Measurements from ENCODE around the gene BLM. TPM values are rescaled to one million over a fixed set of nuclear protein-coding genes. Genes with fewer than 3 reads are reported as not detected.

BLM gene
- total RNA-seq, 4 donors from 2014 or later, result 1.3 to 3.4 (median 2.0) TPM

DNA sequence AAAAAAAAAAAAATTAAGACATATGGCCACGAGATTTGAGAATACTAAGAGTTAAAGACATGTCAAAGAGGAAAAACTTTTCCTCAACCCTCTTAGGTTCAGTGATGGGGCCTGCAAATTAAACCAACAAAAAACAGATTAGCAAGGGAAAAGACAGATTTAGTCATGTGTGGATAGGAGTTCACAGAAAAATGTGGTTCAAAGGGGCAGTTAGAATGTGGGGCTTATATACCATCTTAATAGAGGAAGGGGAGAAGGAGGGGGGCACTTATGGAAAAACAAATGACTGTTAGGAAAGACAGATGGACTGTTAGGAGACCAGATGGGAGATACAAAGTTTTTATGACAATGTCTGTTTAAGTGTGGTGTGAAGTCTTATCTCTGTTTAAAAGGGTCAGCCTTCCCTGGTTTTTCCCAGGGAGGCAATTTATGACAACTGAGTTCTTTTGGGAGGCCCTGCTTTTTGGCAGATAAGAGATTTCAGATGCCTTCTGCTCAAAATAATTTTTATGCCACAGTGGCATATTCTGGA is 82.6 kb downstream of the BLM start:
- no peak for DNase-seq
- intact Hi-C loops (cut with DNase I), result no loop called here
- WGBS, 2 donors, result 84 to 92% methylated on average over 1 of the region's 1 CpG

DNA sequence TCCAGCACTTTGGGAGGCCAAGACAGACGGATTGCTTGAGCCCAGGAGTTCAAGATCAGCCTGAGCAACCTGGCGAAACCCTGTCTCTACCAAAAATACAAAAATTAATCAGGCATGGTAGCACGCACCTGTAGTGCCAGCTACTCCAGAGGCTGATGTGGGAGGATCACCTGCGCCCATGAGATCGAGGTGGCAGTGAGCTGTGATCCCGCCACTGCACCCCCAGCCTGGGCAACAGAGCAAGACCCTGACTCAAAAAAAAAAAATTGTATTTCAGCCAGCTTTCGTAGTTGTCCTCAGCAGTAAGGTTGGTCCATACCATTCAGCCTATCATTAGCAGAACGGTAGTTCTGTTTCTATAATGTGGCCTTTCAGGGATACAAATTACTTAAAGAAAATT is 84.7 kb downstream of the BLM start:
- no peaks in the 10 kb centered on the region for H3K4me1 ChIP-seq
- 86 to 90% methylated on average over 8 of the region's 8 CpGs for WGBS, 2 donors
- H3K4me3 ChIP-seq, result no peak overlapping the region
- H3K27ac ChIP-seq, result no peak overlapping the region
- DNase-seq, result no peak
- no peaks in the 10 kb centered on the region for H3K36me3 ChIP-seq
- H3K9me3 ChIP-seq, result no peaks in the 10 kb centered on the region
- TF ChIP-seq POLR2A (IDR thresholded peaks at IDR 0.05), result no peak
- TF ChIP-seq, protein P1, sequence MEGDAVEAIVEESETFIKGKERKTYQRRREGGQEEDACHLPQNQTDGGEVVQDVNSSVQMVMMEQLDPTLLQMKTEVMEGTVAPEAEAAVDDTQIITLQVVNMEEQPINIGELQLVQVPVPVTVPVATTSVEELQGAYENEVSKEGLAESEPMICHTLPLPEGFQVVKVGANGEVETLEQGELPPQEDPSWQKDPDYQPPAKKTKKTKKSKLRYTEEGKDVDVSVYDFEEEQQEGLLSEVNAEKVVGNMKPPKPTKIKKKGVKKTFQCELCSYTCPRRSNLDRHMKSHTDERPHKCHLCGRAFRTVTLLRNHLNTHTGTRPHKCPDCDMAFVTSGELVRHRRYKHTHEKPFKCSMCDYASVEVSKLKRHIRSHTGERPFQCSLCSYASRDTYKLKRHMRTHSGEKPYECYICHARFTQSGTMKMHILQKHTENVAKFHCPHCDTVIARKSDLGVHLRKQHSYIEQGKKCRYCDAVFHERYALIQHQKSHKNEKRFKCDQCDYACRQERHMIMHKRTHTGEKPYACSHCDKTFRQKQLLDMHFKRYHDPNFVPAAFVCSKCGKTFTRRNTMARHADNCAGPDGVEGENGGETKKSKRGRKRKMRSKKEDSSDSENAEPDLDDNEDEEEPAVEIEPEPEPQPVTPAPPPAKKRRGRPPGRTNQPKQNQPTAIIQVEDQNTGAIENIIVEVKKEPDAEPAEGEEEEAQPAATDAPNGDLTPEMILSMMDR (IDR thresholded peaks at IDR 0.05), result no peak
- intact Hi-C loops (cut with DNase I), result no loop called here
- no peaks in the 10 kb centered on the region for H3K27me3 ChIP-seq

More for the DNA sequence above, 82.6 kb downstream of the BLM start:
- Histone ChIP-seq H3K27ac (no peak overlapping the region), H3K36me3 (no peaks in the 10 kb centered on the region), H3K9me3 (no peaks in the 10 kb centered on the region), H3K4me1 (no peaks in the 10 kb centered on the region), H3K4me3 (no peak overlapping the region), H3K27me3 (no peaks in the 10 kb centered on the region)
- TF ChIP-seq, protein P1 (IDR thresholded peaks at IDR 0.05), result no peak
- TF ChIP-seq POLR2A (IDR thresholded peaks at IDR 0.05), result no peak

DNA sequence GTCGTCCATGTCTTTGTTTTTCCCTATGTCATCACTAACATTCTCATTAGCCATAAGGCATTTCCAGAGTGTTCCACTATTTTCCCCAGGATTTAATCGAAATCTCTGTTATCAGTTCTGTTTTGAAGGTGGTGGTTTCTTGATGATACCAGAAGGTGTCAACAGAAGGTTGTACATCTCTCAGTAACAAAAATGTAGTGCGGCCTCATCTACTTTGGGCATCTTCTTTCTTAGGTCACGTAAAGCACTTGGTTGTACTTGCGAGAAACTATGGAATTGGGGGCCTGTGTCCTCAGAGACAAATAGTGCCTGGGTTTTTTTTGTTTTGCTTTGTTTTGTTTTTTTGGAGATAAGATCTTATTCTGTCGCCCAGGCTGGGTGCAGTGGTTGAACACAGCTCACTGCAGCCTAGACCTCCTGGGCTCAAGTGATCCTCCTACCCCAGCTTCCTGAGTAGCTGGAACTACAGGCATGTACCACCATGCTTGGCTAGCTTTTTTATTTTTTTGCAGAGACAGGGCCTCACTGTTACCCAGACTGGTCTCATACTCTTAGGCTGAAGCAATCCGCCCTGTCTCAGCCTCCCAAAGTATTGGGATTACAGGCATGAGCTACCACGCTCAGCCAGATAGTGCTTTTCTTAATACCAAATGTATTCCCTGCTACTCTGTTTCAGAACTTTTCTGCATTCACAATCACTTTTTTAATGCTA is 90.1 kb downstream of the BLM start:
- Histone ChIP-seq H3K9me3 (no peaks in the 10 kb centered on the region), H3K36me3 (no peaks in the 10 kb centered on the region), H3K27ac (no peak overlapping the region), H3K4me1 (peaks cover 0 to 4% (median 0%) of the 10 kb centered on the region in 3 donors), H3K4me3 (no peak overlapping the region), H3K27me3 (no peaks in the 10 kb centered on the region)
- intact Hi-C loops (cut with DNase I), result no loop called here
- TF ChIP-seq, protein P1 (IDR thresholded peaks at IDR 0.05), result no peak
- no peak for TF ChIP-seq POLR2A (IDR thresholded peaks at IDR 0.05)
- DNase-seq, result no peak
- 82 to 90% methylated on average over 8 of the region's 8 CpGs for WGBS, 2 donors

DNA sequence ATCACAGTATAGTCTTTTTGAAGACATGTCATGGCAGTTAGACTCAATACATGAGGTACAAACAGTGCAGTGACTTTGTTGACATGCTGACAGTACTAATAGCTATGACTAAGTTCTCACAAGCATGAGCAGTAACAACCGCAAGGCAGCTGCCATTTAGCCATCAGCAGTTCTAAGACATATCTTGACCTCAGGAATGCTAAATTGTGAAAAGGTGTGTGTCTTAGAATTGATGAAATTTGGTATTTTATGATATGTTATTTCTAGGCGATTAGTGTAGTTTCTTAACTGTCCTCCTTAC is 90.6 kb downstream of the BLM start:
- peaks cover 0 to 9% (median 0%) of the 10 kb centered on the region in 3 donors for H3K4me1 ChIP-seq
- intact Hi-C loops (cut with DNase I), result no loop called here
- 85 to 94% methylated on average over 2 of the region's 2 CpGs for WGBS, 2 donors
- DNase-seq, result no peak
- H3K4me3 ChIP-seq, result no peak overlapping the region
- TF ChIP-seq POLR2A (IDR thresholded peaks at IDR 0.05), result no peak
- TF ChIP-seq, protein P1 (IDR thresholded peaks at IDR 0.05), result no peak
- H3K36me3 ChIP-seq, result no peaks in the 10 kb centered on the region
- no peaks in the 10 kb centered on the region for H3K27me3 ChIP-seq
- no peaks in the 10 kb centered on the region for H3K9me3 ChIP-seq
- H3K27ac ChIP-seq, result no peak overlapping the region

DNA sequence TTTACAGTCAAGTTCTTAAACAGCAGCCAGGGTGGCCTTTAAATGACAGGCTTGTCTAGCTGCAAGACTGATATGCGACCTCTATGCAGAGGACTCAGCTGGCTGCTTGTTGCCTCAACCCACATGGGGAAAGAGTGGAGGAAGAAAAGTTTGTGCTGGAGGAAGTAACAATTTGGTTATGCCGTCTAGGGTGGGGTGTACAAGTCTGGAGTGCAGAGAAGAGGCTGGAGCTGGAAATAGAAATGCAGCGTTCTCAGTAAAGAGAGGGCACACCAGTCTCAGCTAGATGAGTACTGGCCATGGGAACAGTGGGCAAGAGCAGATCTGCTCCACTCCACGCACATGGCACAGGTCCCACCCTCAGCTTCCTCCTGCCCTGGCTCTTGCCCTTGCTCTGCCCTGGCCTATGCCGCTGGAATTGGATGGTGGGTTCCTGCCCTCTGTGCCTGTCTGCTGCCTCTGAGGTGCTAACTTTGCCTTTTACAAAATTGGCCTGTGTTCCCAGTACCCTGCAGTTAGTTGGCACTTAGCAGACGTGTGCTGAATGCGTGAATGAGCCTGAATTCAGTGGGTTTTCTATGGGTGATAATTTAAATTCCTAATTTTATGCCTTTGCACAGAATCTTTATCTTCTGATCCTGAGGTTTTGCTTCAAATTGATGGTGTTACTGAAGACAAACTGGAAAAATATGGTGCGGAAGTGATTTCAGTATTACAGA is 91.5 kb downstream of the BLM start:
- H3K36me3 ChIP-seq, result no peaks in the 10 kb centered on the region
- intact Hi-C loops (cut with DNase I), result no loop called here
- H3K27me3 ChIP-seq, result no peaks in the 10 kb centered on the region
- TF ChIP-seq, protein P1 (IDR thresholded peaks at IDR 0.05), result no peak
- no peak for TF ChIP-seq POLR2A (IDR thresholded peaks at IDR 0.05)
- H3K27ac ChIP-seq, result peak overlapping the region in 1 of 4 donors; percentile 31
- H3K9me3 ChIP-seq, result no peaks in the 10 kb centered on the region
- peaks cover 0 to 12% (median 0%) of the 10 kb centered on the region in 3 donors for H3K4me1 ChIP-seq
- no peak overlapping the region for H3K4me3 ChIP-seq
- DNase-seq, result no peak
- 79 to 91% methylated on average over 8 of the region's 8 CpGs for WGBS, 2 donors
